Measurements from ENCODE around the gene ZBTB11. TPM values are rescaled to one million over a fixed set of nuclear protein-coding genes. Genes with fewer than 3 reads are reported as not detected.

ZBTB11 gene
- total RNA-seq, 1 donor from 2014 or later, result 18.8 TPM

GRCh38 chr3:101603184-101603583 lies 73.7 kb downstream of the ZBTB11 start:
- Mint-ChIP-seq H3K27ac (no peak overlapping the region), H3K27me3 (ENCODE audit: low read depth) (no peaks in the 10 kb centered on the region), H3K9me3 (peaks cover 3% of the 10 kb centered on the region), H3K36me3 (peaks cover 7% of the 10 kb centered on the region), H3K4me1 (no peaks in the 10 kb centered on the region), H3K4me3 (no peak overlapping the region)
- no peak for TF ChIP-seq CTCF (IDR thresholded peaks at IDR 0.05; ENCODE audit: unreplicated experiment)
- DNase-seq (ENCODE audit: low spot score in 2 of 2, unreplicated experiment in 2 of 2), result no peak

- no peak overlapping the region for H3K27ac Mint-ChIP-seq
- no peak overlapping the region for H3K4me3 Mint-ChIP-seq
- DNase-seq (ENCODE audit: low spot score in 2 of 2, unreplicated experiment in 2 of 2), result no peak
- H3K36me3 Mint-ChIP-seq, result peaks cover 7% of the 10 kb centered on the region
- no peak for TF ChIP-seq CTCF (IDR thresholded peaks at IDR 0.05; ENCODE audit: unreplicated experiment)
- no peaks in the 10 kb centered on the region for H3K4me1 Mint-ChIP-seq
- peaks cover 3% of the 10 kb centered on the region for H3K9me3 Mint-ChIP-seq
- no peaks in the 10 kb centered on the region for H3K27me3 Mint-ChIP-seq (ENCODE audit: low read depth)
Observed at GRCh38 chr3:101602731-101603130, 74.2 kb downstream of the ZBTB11 start.

Other genes with a start within 250 kb of the ZBTB11 start
- gene SENP7, start 163.9 kb downstream of the ZBTB11 start, total RNA-seq, result 56.2 to 59.1 TPM (median 56.3 TPM) in 3 replicates
- 26.1 to 29.2 TPM (median 26.3 TPM) in 3 replicates for gene TRMT10C, start 115.3 kb downstream of the ZBTB11 start, total RNA-seq
- gene PCNP, start 103.0 kb downstream of the ZBTB11 start, total RNA-seq, result 131 to 142 TPM (median 138 TPM) in 3 replicates
- 1,307 to 1,400 TPM (median 1,389 TPM) in 3 replicates for gene RPL24, start 9.6 kb upstream of the ZBTB11 start, total RNA-seq
- 18.7 to 22.8 TPM (median 20.2 TPM) in 3 replicates for gene CEP97, start 47.5 kb upstream of the ZBTB11 start, total RNA-seq
- 11.6 to 12.7 TPM (median 12.7 TPM) in 3 replicates for gene NXPE3, start 102.1 kb upstream of the ZBTB11 start, total RNA-seq
- 134 to 142 TPM (median 136 TPM) in 3 replicates for gene NFKBIZ, start 172.4 kb upstream of the ZBTB11 start, total RNA-seq

Measured in mesothelial cell of epicardium (in vitro differentiated cells).